Liver (tissue), 9 donors: Measurements from ENCODE around the gene NUP42. TPM values are rescaled to one million over a fixed set of nuclear protein-coding genes. Genes with fewer than 3 reads are reported as not detected.

Experiments
- DNase-seq: peaks from one replicate; pipeline ENCODE4 v3.0.0-alpha.2; 2017; ENCODE audit warnings: low spot score
- H3K27ac ChIP-seq, 2 donors: one replicate each; pipeline ENCODE4 v1.7.0; 2013; ENCODE audit warnings: inconsistent platforms in 2 of 2, low read length in 2 of 2, control low read depth in 1 of 2, low read depth in 1 of 2, mild to moderate bottlenecking in 1 of 2
- H3K27me3 ChIP-seq, 4 donors: one replicate each; pipeline versions ENCODE4 v1.6.1 to v1.7.0; 2013; ENCODE audit warnings: low read length in 3 of 4, inconsistent platforms in 1 of 4, mild to moderate bottlenecking in 1 of 4, moderate library complexity in 1 of 4; ENCODE audit not compliant: control insufficient read depth in 4 of 4, insufficient read depth in 4 of 4
- H3K36me3 ChIP-seq, 4 donors: one replicate each; pipeline versions ENCODE4 v1.6.1 to v1.7.0; 2013; ENCODE audit warnings: low read length in 3 of 4, mild to moderate bottlenecking in 3 of 4, low read depth in 1 of 4, moderate library complexity in 1 of 4; ENCODE audit not compliant: control insufficient read depth in 4 of 4, insufficient read depth in 3 of 4
- H3K4me1 ChIP-seq, 4 donors: one replicate each; pipeline versions ENCODE4 v1.6.1 to v1.7.0; 2013; ENCODE audit warnings: low read length in 3 of 4, mild to moderate bottlenecking in 3 of 4, moderate library complexity in 1 of 4; ENCODE audit not compliant: control insufficient read depth in 4 of 4, insufficient read depth in 4 of 4
- H3K4me3 ChIP-seq, 3 donors: one replicate each; pipeline versions ENCODE4 v1.6.1 to v1.7.0; 2013; ENCODE audit warnings: low read length in 3 of 3, control low read depth in 1 of 3, low read depth in 1 of 3, mild to moderate bottlenecking in 1 of 3
- H3K9ac ChIP-seq, 2 donors: one replicate each; pipeline ENCODE4 v1.7.0; 2013; ENCODE audit warnings: low read length in 2 of 2, mild to moderate bottlenecking in 2 of 2, moderate library complexity in 2 of 2, control low read depth in 1 of 2, low read depth in 1 of 2
- H3K9me3 ChIP-seq, 4 donors: one replicate each; pipeline versions ENCODE4 v1.6.1 to v1.7.0; 2013; ENCODE audit warnings: low read length in 3 of 4; ENCODE audit not compliant: control insufficient read depth in 4 of 4
- EGR1 ChIP-seq, 2 donors: IDR thresholded peaks; 2 replicates each; pipeline ENCODE4 v1.6.1; 2016 to 2018; ENCODE audit warnings: antibody characterized with exemption in 2 of 2, low read depth in 2 of 2
- FOXA2 ChIP-seq: IDR thresholded peaks from 2 replicates; pipeline ENCODE4 v1.6.1; 2016; ENCODE audit warnings: antibody characterized with exemption
- GABPA ChIP-seq, 2 donors: IDR thresholded peaks in 1 of 2; conservative IDR thresholded peaks in 1 of 2; 2 replicates each; pipeline ENCODE4 v1.6.1; 2016; ENCODE audit warnings: antibody characterized with exemption in 2 of 2, mild to moderate bottlenecking in 1 of 2, moderate library complexity in 1 of 2
- HNF4A ChIP-seq, 2 donors: conservative IDR thresholded peaks; 2 replicates each; pipeline ENCODE4 v1.6.1; 2016; ENCODE audit warnings: antibody characterized with exemption in 2 of 2, mild to moderate bottlenecking in 2 of 2
- HNF4G ChIP-seq: IDR thresholded peaks from 2 replicates; pipeline ENCODE4 v1.6.1; 2016; ENCODE audit warnings: antibody characterized with exemption
- JUND ChIP-seq, 2 donors: IDR thresholded peaks; 2 replicates each; pipeline ENCODE4 v1.6.1; 2016; ENCODE audit warnings: antibody characterized with exemption in 2 of 2
- NR2F2 ChIP-seq: IDR thresholded peaks from 2 replicates; pipeline ENCODE4 v1.6.1; 2016; ENCODE audit warnings: antibody characterized with exemption
- RAD21 ChIP-seq, 2 donors: IDR thresholded peaks; 2 replicates each; pipeline ENCODE4 v1.6.1; 2016; ENCODE audit warnings: antibody characterized with exemption in 2 of 2, mild to moderate bottlenecking in 2 of 2
- YY1 ChIP-seq: IDR thresholded peaks from 2 replicates; pipeline ENCODE4 v1.6.1; 2016; ENCODE audit warnings: antibody characterized with exemption, mild to moderate bottlenecking
- WGBS: extraction: QIAGEN DNeasy Blood & Tissue Kit; methylation state at CpG from one replicate; pipeline ENCODE4 v1.1.7; 2013; 5-methylcytosine and 5-hydroxymethylcytosine counted together
- polyA plus RNA-seq, 2 donors: library from polyadenylated mRNA; stranded (reverse) in 1 of 2; unstranded in 1 of 2; fragments of 200-250 nt in 1 of 2; fragments of >200 nt in 1 of 2; fragmentation: Nextera tagmentation in 1 of 2; extraction: Ambion mirVana in 1 of 2; gene quantifications; one replicate each; pipeline versions ENCODE4 v1.2.1 to v1.2.3, GENCODE V29; 2013 to 2015
- total RNA-seq, 2 donors: library from RNA; depleted of rRNA; stranded (reverse); fragments of >200 nt; gene quantifications; one replicate each; pipeline ENCODE4 v1.2.3, GENCODE V29; 2014
- TF ChIP-seq, protein P1 (sequence below): IDR thresholded peaks from 2 replicates; pipeline ENCODE4 v1.6.1; 2016; ENCODE audit warnings: antibody characterized with exemption
- TF ChIP-seq, protein P2 (sequence below): IDR thresholded peaks from 2 replicates; pipeline ENCODE4 v1.6.1; 2016; ENCODE audit warnings: antibody characterized with exemption
- donor health status: healthy.
- donor health status: healthy.
- donor health status: healthy.
- donor health status: healthy.
- donor health status: healthy.

Gene NUP42
- total and polyA plus RNA-seq, 4 donors: 11.9 to 35.8 (median 18.3) TPM

DNA sequence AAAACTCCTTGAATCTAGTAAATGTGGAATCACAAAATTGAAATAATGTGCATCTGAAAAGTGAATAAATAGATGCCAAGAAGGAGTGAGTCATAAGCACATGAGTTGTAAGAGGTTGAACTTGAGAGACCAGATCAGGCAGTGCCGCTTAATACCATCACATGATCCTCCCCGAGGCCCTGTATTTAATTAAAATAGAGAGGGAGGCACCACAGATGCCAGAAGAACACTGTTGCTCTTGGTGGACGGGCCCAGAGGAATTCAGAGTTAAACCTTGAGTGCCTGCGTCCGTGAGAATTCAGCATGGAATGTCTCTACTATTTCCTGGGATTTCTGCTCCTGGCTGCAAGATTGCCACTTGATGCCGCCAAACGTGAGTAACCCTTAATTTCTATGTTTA, 64.7 kb downstream of the NUP42 start, which contains the start of gene GPNMB:
GPNMB (plus strand) TSS at position 221 of the 400 bp plus-strand sequence; CDS start at position 304, 83 bp downstream.
- Histone ChIP-seq H3K36me3 (no peaks in the 10 kb centered on the region), H3K4me1 (peaks cover 0 to 8% (median 4%) of the 10 kb centered on the region in 4 donors), H3K9ac (no peak within 1 kb of the TSS), H3K27ac (peak within 1 kb of the TSS in 1 of 2 donors; percentile 26), H3K9me3 (peaks cover 0 to 5% (median 1%) of the 10 kb centered on the region in 4 donors), H3K4me3 (peak within 1 kb of the TSS in 1 of 3 donors; percentile 21), H3K27me3 (peaks cover 0 to 6% (median 2%) of the 10 kb centered on the region in 4 donors)
- WGBS: 76% methylated on average over 7 of the region's 7 CpGs
- no peak for DNase-seq
- no peak for TF ChIP-seq NR2F2
- no peak for TF ChIP-seq RAD21 (IDR thresholded peaks at IDR 0.05)
- no peak for TF ChIP-seq EGR1 (IDR thresholded peaks at IDR 0.05; ENCODE audit: low read depth in 2 of 2)
- no peak for TF ChIP-seq GABPA (IDR thresholded peaks at IDR 0.05 in 1 of 2, conservative IDR thresholded peaks at IDR 0.05 in 1 of 2)

DNA sequence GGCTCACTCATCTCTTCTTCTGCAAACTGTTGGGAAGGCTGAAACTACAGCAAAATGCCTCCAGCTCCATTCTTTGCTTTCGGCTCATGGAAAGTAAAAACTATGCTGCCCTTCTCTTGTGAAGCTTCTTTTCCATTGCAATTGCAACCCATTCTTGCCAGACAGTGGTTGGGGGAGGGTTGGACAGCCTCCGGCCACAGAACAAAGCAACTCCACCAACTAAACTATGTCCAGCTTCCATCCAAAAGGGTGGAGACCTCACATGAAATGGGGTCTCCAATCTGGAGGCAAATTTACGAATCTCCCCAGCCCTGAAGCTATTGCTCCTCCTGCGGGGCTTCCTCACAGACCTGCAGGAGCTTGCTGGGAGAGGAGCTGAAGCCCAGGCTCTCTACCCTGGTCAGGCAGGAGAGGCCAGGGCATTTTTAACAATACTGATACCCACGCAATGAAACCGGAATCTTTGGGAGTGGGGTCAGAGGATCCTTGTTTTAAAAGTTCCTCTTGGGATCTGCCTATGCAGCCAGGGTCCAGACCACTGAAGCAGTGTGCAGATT, 65.3 kb downstream of the NUP42 start:
- no peak for TF ChIP-seq HNF4A (conservative IDR thresholded peaks at IDR 0.05)
- TF ChIP-seq, protein P1, sequence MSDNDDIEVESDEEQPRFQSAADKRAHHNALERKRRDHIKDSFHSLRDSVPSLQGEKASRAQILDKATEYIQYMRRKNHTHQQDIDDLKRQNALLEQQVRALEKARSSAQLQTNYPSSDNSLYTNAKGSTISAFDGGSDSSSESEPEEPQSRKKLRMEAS: no peak
- no peak for TF ChIP-seq GABPA (IDR thresholded peaks at IDR 0.05 in 1 of 2, conservative IDR thresholded peaks at IDR 0.05 in 1 of 2)
- no peak for TF ChIP-seq YY1
- no peak for TF ChIP-seq EGR1 (IDR thresholded peaks at IDR 0.05; ENCODE audit: low read depth in 2 of 2)
- TF ChIP-seq JUND (IDR thresholded peaks at IDR 0.05): no peak
- no peak for TF ChIP-seq HNF4G
- TF ChIP-seq, protein P2, sequence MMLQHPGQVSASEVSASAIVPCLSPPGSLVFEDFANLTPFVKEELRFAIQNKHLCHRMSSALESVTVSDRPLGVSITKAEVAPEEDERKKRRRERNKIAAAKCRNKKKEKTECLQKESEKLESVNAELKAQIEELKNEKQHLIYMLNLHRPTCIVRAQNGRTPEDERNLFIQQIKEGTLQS: no peak
- TF ChIP-seq RAD21 (IDR thresholded peaks at IDR 0.05): no peak
- TF ChIP-seq FOXA2: no peak
- TF ChIP-seq NR2F2: no peak
- H3K9me3 ChIP-seq: peaks cover 0 to 5% (median 1%) of the 10 kb centered on the region in 4 donors
- no peaks in the 10 kb centered on the region for H3K36me3 ChIP-seq
- peaks cover 0 to 8% (median 4%) of the 10 kb centered on the region in 4 donors for H3K4me1 ChIP-seq
- WGBS: 74% methylated on average over 6 of the region's 6 CpGs
- peak overlapping the region in 1 of 3 donors; percentile 21 for H3K4me3 ChIP-seq
- H3K9ac ChIP-seq: no peak overlapping the region
- no peak for DNase-seq
- peaks cover 0 to 6% (median 2%) of the 10 kb centered on the region in 4 donors for H3K27me3 ChIP-seq
- no peak overlapping the region for H3K27ac ChIP-seq

DNA sequence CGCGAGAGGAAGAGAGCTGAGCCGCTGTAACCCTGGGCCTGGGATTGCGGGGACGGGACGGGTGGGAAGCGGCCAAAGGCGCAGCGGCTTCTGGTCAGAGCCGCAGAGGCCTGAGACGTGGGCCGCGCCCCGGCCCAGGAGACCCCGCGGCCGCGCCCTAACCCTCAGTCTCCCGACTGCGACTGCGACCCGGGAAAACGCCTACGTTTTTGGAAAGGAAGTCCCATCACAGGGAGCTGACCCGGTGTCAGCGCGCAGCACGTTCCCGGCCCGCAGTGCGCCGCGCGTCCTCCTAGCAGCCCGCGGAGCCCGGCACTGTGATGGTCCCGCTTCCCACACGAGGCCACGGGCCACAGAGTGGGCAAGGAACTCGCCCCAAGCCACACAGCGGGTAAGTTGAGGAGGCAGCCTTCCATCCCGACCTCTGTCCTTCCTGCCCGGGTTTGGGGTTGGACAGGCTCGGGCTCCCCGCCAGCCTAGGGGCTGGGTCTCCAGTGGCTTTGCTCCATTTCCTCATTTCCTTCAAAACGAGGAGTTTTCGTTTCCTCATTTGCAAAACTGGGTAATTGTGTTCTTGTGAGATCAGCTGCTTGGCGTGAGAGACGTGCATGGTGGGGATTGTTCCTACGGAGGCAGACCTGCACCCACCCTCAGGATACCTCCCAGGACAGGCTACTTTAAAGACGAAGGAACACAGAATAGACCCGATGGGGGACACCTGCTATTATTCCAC, 65.9 kb downstream of the NUP42 start:
- H3K36me3 ChIP-seq: no peaks in the 10 kb centered on the region
- TF ChIP-seq FOXA2 (no peak), HNF4G (no peak)
- TF ChIP-seq, protein P1: no peak
- no peak for DNase-seq
- peak overlapping the region in 2 of 3 donors; percentile 21 to 30 for H3K4me3 ChIP-seq
- H3K4me1 ChIP-seq: peaks cover 0 to 8% (median 4%) of the 10 kb centered on the region in 4 donors
- H3K27me3 ChIP-seq: peaks cover 0 to 5% (median 2%) of the 10 kb centered on the region in 4 donors
- H3K9me3 ChIP-seq: peaks cover 0 to 5% (median 1%) of the 10 kb centered on the region in 4 donors
- peak overlapping the region in 1 of 2 donors; percentile 26 for H3K27ac ChIP-seq
- 9% methylated on average over 53 of the region's 53 CpGs for WGBS
- no peak overlapping the region for H3K9ac ChIP-seq
